ENCODE measurements around the gene ZDHHC1. TPM values are rescaled to one million over a fixed set of nuclear protein-coding genes. Genes with fewer than 3 reads are reported as not detected.

The ZDHHC1 gene
- total RNA-seq, 4 donors from 2014 or later = 3.5 to 14.5 (median 6.3) TPM

GRCh38 chr16:67389911-67390815 lies 26.1 kb downstream of the ZDHHC1 start:
- no peaks in the 10 kb centered on the region for H3K36me3 ChIP-seq
- DNase-seq = peak in 1 of 3 donors; percentile 50
- no peaks in the 10 kb centered on the region for H3K9me3 ChIP-seq
- H3K4me1 ChIP-seq = peaks cover 0 to 41% (median 8%) of the 10 kb centered on the region in 4 donors
- H3K4me3 ChIP-seq = no peak overlapping the region
- TF ChIP-seq POLR2A (IDR thresholded peaks at IDR 0.05) (no peak), CTCF (IDR thresholded peaks at IDR 0.05) (no peak)
- H3K27me3 ChIP-seq = no peaks in the 10 kb centered on the region
- H3K27ac ChIP-seq = no peak overlapping the region

- no peak for TF ChIP-seq POLR2A (IDR thresholded peaks at IDR 0.05)
- TF ChIP-seq CTCF (IDR thresholded peaks at IDR 0.05) = no peak
- Histone ChIP-seq H3K27ac (no peak overlapping the region), H3K4me1 (peaks cover 0 to 26% (median 4%) of the 10 kb centered on the region in 4 donors), H3K36me3 (no peaks in the 10 kb centered on the region), H3K9me3 (no peaks in the 10 kb centered on the region), H3K27me3 (no peaks in the 10 kb centered on the region), H3K4me3 (no peak overlapping the region)
- peak in 1 of 3 donors; percentile 35 for DNase-seq
These were observed 27.7 kb downstream of the ZDHHC1 start for GRCh38 chr16:67388591-67388990.

- peak in 1 of 3 donors; percentile 17 for DNase-seq
- no peak overlapping the region for H3K4me3 ChIP-seq
- H3K27ac ChIP-seq = no peak overlapping the region
- H3K27me3 ChIP-seq = no peaks in the 10 kb centered on the region
- H3K4me1 ChIP-seq = peaks cover 0 to 24% (median 2%) of the 10 kb centered on the region in 4 donors
- H3K9me3 ChIP-seq = no peaks in the 10 kb centered on the region
- no peak for TF ChIP-seq CTCF (IDR thresholded peaks at IDR 0.05)
- H3K36me3 ChIP-seq = no peaks in the 10 kb centered on the region
These were observed 28.1 kb downstream of the ZDHHC1 start for GRCh38 chr16:67388191-67388590.

- TF ChIP-seq CTCF (IDR thresholded peaks at IDR 0.05) = no peak
- no peak for TF ChIP-seq POLR2A (IDR thresholded peaks at IDR 0.05)
- DNase-seq = peak in 1 of 3 donors; percentile 23
- Histone ChIP-seq H3K4me3 (no peak overlapping the region), H3K9me3 (no peaks in the 10 kb centered on the region), H3K27ac (no peak overlapping the region), H3K4me1 (peaks cover 0 to 18% (median 0%) of the 10 kb centered on the region in 4 donors), H3K36me3 (no peaks in the 10 kb centered on the region), H3K27me3 (no peaks in the 10 kb centered on the region)
These were observed 28.7 kb downstream of the ZDHHC1 start for GRCh38 chr16:67387479-67388079.

- Histone ChIP-seq H3K4me1 (peaks cover 0 to 12% (median 0%) of the 10 kb centered on the region in 4 donors), H3K4me3 (no peak overlapping the region), H3K27me3 (no peaks in the 10 kb centered on the region), H3K9me3 (no peaks in the 10 kb centered on the region), H3K27ac (no peak overlapping the region), H3K36me3 (no peaks in the 10 kb centered on the region)
- TF ChIP-seq POLR2A (IDR thresholded peaks at IDR 0.05) (no peak), CTCF (IDR thresholded peaks at IDR 0.05) (no peak)
- peak in 1 of 3 donors; percentile 41 for DNase-seq
These were observed 29.3 kb downstream of the ZDHHC1 start for GRCh38 chr16:67386861-67387455.

All from Peyer's patch (tissue), 4 donors.